Measurements from ENCODE around the gene TLK2.
"Not testable (repeated sequence)": the region's sequence is repeated elsewhere in the genome, so short reads cannot be mapped to it uniquely, and the experiment has no call there.

Gene TLK2

GRCh38 chr17:62490990-62491389 lies 12.4 kb downstream of the TLK2 start:
- DNase-seq = not testable (repeated sequence)

DNA sequence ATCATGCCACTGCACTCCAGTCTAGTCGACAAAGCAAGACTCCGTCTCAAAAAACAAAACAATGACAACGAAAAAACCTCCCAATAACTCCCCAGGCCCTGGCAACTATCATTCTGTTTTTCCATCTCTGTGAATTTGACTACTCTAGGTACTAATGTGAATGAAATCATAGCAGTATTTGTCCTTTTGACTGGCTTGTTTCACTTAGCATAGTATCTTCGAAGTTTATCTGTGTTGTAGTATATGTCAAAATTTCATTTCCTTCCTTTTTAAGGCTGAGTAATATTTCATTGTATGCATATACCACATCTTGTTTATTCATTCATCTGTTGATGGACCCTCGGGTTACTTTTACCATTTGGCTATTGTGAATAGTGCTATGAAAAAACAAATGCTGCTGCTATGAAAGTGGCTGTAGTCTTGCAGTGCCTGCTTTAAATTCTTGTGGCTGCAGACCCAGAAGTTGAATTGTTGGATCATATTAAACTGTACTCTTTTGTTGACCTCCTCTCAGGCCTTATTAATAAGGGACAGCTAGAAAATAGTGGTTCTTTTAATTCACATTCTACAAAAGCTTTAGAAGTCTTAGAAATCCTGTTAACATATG lies 14.5 kb downstream of the TLK2 start:
- not testable (repeated sequence) for DNase-seq

DNA sequence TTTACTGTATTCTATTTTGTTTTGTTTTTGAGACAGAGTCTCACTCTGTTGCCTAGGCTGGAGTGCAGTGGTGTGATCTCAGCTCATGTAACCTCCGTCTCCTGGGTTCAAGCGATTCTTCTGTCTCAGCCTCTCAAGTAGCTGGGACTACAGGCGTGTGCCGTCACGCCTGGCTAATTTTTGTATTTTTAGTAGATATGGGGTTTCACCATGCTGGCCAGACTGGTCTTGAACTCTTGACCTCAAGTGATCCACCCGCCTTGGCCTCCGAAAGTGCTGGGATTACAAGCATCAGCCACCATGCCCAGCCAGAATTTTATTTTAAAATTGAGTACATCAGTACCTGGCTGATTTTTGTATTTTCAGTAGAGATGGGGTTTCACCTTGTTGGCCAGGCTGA lies 15.4 kb downstream of the TLK2 start:
- not testable (repeated sequence) for DNase-seq

DNA sequence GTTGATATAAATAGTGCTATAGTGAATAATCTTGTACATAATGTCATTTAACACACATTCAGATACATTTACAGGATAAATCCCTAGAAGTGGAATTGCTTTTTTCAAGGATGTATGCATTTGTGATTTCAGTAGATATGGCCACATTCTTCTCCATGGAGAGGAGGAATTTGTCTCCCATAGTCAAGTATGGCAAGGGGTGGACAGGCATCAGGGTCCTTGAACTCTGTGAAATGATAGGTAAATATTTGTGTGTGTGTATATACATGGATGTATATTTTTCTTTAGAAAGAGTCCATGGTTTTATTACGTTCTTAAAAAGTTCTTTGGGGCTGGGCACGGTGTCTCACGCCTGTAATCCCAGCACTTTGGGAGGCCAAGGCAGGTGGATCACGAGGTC lies 17.7 kb downstream of the TLK2 start:
- not testable (repeated sequence) for DNase-seq

- not testable (repeated sequence) for DNase-seq
These were observed 20.2 kb downstream of the TLK2 start for GRCh38 chr17:62498796-62499195.

DNA sequence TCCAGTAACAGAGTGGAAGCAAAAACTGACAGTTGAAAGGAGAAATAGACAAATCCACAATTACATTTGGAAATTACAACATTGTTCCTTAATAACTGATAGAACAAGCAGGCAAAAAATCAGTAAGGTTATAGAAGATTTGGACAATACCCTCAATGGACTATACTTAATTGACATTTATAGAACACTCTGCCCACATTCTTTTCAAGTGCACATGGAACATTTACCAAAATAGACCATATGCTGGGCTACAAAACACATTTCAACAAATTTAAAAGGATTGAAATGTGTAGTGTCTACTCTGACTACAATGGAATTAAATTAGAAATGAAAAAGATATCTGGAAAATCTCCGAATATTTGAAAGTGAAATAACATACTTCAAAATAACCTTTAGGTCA lies 21.8 kb downstream of the TLK2 start:
- not testable (repeated sequence) for DNase-seq

- DNase-seq = not testable (repeated sequence)
These were observed 26.2 kb downstream of the TLK2 start for GRCh38 chr17:62504857-62505256.

DNA sequence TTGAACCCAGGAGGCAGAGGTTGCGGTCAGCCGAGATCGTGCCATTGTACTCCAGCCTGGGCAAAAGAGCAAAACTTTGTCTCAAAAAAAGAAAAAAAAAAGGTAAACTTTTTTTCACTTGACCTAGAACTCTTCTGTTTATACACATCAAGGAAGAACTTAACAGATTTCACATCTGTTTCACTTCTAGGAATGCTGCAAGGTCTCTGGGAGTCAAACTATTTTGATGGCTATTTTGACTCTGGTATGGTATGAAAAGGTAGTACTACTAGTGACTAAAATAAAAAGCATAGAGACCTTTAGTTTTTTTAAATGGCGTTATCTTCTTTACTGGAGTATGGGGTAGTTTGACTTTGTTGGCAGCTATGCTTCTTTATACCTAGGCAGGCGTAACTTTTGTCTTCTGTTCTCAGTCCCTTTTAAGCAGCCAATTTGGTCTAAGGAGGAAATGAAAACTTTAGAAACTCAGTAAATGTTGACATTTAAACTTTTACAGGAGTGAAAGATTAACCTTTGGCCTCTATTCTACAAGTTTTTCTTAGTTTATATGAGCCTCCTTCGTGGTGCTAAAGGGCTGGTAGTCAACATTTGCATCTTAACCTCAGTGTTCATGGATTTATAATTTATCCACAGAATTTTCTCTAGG lies 28.7 kb downstream of the TLK2 start:
- DNase-seq = not testable (repeated sequence)

GRCh38 chr17:62510247-62510819 lies 31.7 kb downstream of the TLK2 start:
- DNase-seq = not testable (repeated sequence)

DNA sequence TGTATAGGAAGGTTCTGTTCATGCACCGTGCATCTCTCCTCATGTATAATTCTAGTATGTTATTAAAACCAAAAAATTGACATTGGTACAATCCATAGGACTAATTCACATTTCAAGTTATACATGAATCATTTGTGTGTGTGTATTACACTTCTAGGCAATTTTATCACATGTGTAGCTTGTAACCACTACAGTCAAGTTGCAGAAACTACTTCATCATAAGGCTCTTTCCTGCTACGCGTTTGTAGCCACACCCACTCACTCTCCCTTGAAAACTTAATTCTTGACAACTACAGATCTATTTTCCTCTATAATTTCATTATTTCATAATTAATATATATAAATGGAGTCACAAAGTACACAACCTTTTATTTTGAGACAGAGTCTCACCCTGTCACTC lies 32.4 kb downstream of the TLK2 start:
- DNase-seq = not testable (repeated sequence)

DNA sequence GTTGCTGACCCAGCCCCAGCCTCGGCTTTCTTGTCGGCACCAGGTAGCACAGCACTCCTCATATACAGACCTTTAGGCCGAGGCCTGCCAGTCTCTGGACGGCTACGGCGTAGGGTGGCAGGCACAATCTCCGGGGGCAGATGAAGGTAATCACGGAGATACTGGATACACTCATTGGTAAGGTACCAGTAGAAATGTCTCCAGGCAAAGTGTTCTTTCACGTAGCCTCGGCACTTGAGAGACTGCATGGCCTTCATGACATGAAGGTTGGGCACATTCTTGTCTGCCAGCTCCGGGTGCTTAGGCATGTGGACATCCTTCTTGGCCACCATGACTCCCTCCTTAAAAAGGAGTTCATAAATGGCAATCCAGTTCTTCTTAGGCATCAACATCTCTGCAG lies 37.8 kb downstream of the TLK2 start:
- DNase-seq = not testable (repeated sequence)

DNA sequence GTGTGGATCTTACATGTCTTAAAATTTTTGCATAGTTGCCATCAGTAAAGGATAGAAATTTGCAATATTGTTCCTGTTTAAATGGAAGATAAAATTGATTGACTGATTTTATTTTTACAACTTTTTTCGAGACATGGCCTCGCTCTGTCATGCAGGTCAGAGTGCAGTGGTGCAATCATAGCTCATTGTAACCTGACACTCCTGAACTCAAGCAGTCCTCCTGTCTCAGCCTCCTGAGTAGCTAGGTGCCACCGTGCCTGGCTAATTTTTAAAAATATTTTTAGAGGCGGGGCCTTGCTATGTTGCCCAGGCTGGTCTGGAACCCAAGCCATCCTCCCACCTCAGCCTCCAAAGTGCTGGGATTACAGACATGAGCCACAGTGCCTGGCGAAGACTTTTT lies 42.7 kb downstream of the TLK2 start:
- DNase-seq = not testable (repeated sequence)

- not testable (repeated sequence) for DNase-seq
These were observed 45.5 kb downstream of the TLK2 start for GRCh38 chr17:62524077-62524476.

DNA sequence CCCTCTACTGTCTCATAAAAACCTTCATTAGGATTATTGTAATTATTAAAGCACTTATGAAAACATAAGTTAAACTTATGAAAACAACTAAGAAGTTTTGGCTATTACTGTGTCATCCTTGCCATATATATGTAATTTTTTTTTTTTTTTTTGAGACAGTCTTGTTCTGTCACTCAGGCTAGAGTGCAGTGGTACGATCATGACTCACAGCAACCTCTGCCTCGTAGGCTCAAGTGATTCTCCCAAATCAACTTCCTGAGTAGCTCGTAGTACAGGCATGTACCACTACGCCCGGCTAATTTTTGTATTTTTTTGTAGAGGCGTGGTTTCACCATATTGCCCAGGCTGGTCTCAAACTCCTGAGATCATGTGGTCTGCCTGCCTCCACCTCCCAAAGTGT lies 46.7 kb downstream of the TLK2 start:
- DNase-seq = not testable (repeated sequence)

DNA sequence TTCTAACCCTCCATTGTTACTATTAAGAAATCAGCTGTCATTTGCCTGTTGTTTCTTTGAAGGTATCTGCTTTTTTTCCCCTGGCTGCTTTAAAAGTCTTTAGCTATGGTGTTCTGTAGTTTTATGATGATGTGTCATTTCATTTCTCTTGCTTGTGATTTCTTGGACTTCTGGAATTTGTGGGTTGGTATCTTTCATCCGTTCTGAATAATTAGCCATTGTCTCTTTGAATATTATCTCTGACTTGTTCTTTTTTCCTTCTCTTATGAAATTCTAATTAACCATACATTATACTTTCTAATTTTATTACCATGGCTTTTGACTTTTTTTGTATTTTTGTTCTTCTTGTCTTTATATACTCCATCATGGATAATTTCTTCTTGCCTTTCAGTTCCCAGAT lies 52.3 kb downstream of the TLK2 start:
- not testable (repeated sequence) for DNase-seq

DNA sequence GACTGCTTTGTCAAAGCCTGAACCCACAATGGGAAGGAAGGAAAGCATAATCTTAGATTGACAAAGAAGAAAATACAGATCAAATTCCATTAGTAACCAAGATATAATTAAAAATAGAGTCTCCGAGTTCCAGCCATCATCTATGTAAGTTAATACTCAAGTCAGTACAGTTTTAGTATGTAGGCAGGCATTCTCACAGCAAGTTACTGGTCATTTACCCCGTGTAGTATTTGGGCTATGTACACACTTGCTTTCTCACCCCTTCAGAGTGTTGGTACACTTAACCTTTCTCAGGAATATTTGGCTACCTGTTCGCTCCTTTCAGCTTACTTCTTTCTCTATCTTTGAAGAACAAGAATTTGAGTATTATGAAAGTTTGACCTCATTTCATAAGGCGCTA lies 57.9 kb downstream of the TLK2 start:
- DNase-seq = not testable (repeated sequence)

GRCh38 chr17:62541073-62541472 lies 62.4 kb downstream of the TLK2 start:
- not testable (repeated sequence) for DNase-seq

GRCh38 chr17:62543278-62543775 lies 64.7 kb downstream of the TLK2 start:
- DNase-seq = not testable (repeated sequence)

- not testable (repeated sequence) for DNase-seq
These were observed 67.4 kb downstream of the TLK2 start for GRCh38 chr17:62546066-62546465.

GRCh38 chr17:62552851-62553659 lies 74.4 kb downstream of the TLK2 start:
- peak; percentile 9 to 17 for DNase-seq

GRCh38 chr17:62557532-62557931 lies 78.9 kb downstream of the TLK2 start:
- DNase-seq = not testable (repeated sequence)

GRCh38 chr17:62558941-62559340 lies 80.3 kb downstream of the TLK2 start:
- not testable (repeated sequence) for DNase-seq

- not testable (repeated sequence) for DNase-seq
These were observed 82.3 kb downstream of the TLK2 start for GRCh38 chr17:62560971-62561370.

All from hippocampal formation (tissue), 2 donors.